NCI-H1048 (cell line): Measurements from ENCODE around the gene OSBPL1A.
A peak's percentile ranks its signal among the peaks of the same experiment; 100 is the strongest.
"Not testable (repeated sequence)": the region's sequence is repeated elsewhere in the genome, so short reads cannot be mapped to it uniquely, and the experiment has no call there.

Experiments
- DNase-seq: peaks from one replicate; lab custom pipeline; 2025; lab: John Stamatoyannopoulos, UW

Gene OSBPL1A

DNA sequence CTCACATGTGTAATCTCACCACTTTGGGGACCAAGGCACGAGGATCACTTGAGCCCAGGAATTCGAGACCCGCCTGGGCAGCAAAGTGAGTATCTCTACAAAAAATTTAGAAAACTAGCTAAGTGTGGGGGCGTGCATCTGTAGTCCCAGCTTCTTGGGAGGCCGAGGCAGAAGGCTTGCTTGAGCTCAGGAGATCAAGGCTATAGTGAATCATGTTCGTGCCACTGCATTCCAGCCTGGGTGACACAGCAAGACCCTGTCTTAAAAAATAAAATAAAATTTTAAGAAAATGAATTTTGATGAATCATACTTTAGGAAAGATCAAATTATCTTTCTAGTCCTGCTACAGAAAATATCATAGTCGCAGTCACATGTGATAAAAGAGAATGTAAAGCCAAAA lies 211.8 kb downstream of the OSBPL1A start:
- no peak for DNase-seq

DNA sequence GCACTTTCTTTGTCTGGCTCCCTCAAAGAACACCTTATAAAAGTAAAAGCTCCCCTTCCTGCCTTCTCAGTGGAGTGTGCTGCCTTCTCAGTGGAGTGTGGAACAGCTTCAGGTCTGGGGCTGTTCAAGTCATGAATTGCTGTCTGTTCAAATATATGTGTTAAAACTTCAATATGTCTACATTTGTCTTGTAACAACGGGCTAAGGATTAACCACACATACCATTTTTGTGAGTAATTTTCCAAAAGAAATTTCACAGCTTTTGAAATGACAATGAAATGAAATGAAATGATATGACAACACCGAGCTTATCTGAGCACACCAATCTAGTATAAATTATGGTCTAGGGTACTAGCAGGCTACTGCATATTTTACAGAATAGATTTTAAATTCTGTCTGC lies 215.8 kb downstream of the OSBPL1A start:
- no peak for DNase-seq

DNA sequence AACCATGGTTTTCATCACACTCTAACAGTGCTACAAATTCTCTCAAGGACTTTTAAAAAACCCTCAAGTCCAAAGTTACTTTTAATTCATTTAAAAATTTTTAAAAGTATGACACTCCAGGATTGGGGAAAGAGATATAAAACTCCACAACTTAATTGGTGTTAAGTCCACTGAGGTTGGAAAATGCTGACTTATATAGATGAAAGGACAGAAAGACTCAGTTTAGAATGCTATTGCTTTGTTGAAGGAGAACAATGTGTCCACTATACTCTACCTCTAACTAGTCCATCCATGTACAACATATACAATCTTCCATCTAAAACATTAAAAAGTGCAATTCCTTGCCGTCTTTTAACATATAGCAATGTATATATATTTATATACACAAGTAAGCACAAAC lies 217.6 kb downstream of the OSBPL1A start:
- no peak for DNase-seq

DNA sequence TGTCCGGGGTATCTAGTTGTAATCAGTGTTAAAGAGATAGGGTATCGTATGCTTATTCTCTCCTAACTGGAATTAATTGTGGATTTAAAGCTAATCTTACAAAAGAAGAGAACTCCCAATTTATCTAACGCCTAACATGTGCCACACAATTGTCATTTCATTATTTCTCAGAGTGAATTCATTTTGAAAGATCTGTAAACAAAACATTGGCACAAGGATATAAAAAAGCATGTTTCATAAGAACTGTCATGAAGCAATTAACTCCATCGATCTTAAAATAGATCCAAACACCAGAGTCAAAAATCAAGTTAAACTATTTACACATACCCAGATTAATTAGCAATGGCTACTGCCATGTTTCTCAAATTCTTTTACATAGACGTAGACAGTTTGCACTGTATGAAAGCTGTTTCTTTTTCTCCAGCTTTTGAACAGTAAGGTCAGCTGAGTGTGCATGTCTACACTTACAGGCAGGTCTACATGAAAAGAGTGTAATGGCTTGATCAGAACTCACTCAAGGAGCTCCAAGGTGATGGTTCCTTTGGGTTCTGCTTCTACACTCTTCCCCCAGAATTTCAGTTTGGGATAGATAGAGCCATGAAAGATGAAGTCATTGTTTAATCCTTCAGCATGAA lies 220.0 kb downstream of the OSBPL1A start:
- DNase-seq = no peak

DNA sequence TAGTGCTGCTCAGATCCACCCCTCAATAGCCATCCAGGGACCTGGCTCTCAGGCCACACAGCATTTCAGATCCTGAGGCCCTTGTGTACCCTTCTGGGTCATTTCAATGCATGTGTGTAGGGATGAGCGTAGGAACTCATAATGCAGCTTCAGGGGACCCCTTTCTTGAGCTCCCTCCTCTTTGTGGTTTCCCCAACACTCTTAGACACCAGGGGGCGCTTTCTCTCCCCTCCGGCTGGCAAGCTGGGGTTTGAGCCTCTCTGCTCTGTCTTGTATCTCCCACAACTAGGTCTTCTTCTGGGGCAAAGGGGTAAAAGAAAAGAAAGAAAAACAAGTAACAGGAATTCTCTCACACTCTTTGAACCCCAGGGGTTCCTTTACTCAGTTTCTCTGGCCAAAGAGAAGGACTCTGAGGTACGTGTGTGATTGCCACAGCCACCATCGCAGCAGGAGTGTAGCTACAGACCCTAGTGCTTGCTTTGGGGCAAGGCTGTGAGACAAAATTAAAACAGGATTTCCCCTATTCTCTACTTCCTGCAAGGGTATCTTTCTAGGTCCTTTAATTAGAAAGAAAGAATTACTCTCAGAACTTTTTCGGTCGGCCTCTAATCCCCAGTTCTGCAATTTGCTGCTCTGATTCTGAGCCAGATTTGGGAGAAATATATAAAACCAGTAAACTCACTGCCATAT lies 220.8 kb downstream of the OSBPL1A start:
- peak; percentile 35 for DNase-seq

DNA sequence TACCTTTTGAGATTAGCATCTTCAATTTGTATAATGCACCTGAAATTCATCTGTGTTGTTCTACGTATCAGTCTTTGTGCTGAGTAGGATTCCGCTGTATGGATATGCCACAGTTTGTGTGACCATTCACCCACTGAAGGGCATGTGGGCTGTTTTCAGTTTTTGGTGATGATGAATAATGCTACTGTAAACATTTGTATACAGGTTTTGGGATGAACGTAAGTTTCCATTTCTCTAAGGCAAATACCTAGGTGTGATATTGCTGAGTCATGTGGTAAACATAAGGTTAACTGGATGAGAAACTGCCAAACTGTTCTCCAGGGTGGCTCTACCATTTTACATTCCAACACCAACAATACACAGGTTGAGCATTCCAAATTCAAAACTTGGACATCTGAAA lies 223.6 kb downstream of the OSBPL1A start:
- DNase-seq = no peak

DNA sequence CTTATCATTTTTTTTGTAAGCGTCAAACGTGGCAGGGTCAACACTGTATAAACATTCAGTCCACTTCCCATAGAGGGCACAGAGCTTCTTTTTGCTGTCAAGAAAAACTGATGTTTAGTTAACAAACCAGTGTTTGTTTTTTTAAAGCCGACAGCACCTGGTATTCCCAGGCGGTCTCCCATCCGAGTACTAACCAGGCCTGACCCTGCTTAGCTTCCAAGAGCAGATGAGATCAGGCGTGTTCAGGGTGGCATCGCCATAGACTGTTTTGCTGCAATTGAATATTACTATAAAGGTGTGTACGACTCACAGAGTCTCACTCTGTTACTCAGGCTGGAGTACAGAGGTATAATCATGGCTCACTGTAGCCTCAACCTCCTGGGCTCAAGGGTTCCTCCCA lies 227.3 kb downstream of the OSBPL1A start:
- no peak for DNase-seq

DNA sequence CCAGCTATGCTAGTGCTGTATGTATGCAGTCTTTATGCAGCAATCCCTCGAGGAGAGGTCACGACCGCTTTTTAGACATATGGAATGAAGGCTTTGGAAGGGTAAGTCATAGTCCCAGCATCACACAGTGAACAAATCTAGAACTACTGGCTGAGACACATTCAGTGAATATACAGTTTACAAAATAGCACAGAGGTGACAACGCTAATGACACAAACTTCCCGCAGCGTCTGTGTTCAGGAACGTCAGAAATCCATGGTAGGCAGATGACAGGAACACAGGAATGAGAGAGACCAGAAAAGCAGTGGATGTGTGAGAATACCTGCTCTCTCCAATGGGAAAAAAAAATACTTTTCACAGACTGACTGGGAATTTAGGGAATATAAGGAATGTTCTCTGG lies 229.1 kb downstream of the OSBPL1A start:
- DNase-seq = no peak

DNA sequence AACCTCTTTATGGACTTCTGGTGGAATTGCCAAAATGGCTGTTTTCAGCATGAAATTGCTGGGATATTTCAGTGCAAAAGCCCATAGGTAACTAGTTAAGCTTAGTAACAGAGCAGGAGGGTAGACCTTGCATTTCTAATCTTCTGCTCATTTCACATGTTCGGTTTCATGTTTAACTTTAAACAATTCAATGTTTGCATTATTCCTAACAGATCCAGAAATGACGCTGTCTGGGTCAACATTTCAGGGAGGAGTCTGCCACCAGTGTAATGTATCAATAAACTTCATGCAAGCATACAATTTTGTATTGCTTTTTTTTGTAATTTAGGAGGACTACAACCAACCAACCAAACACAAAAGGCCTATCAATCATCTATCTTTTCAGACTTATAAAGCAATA lies 236.3 kb downstream of the OSBPL1A start:
- no peak for DNase-seq

DNA sequence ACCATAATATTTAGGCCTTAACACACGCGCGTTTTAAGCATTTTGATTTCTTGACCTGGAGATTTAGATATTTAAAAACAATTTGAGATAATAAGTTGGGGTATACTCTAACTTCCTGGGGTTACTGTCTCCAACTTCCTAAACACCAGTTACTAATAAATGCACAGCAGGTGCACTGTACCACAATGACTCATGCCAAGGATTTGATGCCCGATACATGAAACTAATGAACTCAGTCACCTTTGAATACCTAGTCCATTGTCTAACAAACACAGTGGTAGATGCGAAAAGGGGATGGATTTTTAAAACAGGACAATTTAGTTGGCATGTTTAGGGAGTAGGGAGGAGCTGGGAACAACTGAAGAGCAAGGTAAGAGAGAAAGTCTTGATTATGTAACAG lies 237.5 kb downstream of the OSBPL1A start:
- DNase-seq = no peak

DNA sequence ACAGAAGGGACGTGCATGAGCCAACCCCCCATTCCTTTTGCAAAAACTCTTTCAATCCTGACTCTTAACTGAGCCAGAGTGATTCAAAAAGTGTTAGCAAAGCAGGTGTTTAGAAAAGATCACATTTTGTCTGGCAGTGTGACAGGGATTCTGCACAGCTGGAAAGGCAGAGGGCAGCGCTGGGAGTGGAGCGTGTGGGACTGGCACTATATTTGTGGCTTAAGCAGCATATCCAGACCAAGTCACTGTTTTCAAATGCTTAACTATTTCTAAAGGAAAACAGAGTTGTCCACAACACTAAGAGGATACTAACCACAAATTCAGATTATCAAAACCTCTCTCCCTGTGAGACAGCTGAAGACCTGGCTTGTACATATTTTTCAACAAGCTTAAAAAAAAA lies 239.8 kb downstream of the OSBPL1A start:
- DNase-seq = no peak

DNA sequence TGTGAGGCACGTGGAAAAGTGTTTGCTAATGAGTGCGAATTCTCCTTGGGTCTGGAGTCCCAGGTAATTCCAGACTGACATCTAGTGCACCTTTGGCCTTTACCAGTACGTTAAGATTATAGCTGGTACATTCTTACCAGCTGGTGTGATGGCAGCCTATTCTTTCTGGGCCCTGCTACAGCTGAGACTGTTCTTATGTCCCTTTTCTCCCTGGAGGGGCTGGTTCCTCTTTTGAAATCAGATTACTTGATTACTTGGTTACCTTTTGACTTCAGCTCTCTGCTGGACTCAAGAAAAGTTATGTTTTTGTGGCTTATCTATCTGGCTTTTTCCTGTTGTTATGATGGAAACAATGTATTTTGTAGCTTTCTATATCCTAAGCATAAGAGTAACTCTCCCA lies 244.2 kb downstream of the OSBPL1A start:
- no peak for DNase-seq

DNA sequence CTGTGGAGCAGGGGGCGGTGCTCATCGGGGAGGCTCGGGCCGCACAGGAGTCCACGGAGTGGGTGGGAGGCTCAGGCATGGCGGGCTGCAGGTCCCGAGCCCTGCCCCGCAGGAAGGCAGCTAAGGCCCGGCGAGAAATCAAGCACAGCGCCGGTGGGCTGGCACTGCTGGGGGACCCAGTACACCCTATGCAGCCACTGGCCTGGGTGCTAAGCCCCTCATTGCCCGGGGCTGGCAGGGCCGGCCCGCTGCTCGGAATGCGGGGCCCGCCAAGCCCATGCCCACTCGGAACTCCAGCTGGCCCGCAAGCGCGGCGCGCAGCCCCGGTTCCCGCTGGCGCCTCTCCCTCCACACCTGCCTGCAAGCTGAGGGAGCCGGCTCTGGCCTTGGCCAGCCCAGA lies 248.0 kb downstream of the OSBPL1A start:
- DNase-seq = not testable (repeated sequence)

DNA sequence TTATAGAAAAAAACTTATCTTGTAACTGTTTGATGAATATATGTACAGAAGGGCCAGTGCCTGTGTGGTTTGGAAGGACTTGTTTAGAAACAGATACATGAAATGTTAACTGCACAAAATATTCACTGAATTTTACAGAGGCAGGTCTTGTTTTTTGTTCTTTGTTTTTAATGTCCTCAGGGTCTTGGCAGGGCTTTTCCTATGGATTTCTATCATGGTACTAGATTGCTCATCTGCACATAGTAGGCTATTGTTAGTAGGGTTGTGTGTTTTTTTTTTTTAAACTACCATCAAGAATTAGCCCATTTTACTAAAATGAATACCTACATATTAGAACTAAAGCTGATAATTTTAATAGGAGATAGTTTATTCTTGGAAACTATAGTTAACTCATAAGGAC lies 255.2 kb downstream of the OSBPL1A start:
- DNase-seq = no peak

DNA sequence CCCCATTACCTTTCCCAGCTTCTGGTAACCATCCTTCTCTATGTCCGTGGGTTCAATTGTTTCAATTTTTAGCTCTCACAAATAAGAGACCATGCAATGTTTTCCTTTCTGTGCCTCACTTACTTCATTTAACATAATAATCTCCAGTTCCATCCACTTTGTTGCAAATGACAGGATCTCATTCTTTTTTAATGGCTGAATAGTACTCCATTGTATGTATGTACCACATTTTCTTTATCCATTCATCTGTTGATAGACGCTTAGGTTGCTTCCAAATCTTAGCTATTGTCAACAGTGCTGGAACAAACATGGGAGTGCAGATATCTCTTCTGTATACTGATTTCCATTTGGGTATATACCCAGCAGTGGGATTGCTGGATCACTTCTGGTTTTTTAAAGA lies 256.9 kb downstream of the OSBPL1A start:
- no peak for DNase-seq

DNA sequence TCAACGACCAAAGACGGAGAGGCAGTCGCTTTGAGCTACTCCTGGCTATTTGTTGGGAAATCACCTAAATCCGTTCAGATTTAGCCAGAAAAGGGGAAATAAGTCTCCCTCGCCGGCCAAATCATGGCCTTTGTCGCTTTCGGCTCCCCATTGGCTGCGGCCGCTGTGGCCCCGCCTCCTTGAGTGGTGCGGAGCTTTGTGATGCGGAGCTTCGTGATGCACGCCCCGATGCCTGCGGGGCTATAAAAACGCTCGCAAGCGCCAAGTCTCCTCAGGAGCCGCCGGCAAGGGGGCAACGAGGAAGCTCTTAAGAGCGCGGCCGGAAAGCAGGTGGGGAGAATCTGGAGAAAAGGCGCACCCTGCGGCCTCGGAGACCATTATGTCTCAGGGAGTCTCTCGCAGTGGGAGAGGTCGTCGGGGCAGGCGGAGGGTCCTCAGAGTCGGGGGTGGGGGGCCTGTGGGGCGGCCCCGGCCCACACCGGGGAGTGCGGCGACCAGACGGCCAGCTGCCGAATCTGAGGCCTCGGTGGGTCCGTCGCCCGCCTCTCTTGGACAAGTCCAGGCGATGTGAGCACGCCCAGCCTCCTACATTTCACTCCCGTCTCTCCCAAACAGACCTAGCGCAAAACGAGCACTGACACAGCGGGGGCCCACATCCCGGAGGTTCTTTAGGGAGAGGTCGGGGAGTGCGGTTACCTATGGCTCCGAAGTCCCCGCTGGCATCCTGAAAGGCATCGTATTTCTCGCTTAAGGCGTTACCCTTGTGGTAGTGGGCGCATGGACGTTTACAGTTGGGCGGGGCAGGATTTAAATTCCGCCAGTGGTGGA lies 258.6 kb downstream of the OSBPL1A start, which contains the start of gene CABYR:
TSS of gene CABYR (plus strand) at position 274 of the 828 bp plus-strand sequence. CDS start 4,053 bp downstream, outside the sequence.
- DNase-seq = peak; percentile 76

DNA sequence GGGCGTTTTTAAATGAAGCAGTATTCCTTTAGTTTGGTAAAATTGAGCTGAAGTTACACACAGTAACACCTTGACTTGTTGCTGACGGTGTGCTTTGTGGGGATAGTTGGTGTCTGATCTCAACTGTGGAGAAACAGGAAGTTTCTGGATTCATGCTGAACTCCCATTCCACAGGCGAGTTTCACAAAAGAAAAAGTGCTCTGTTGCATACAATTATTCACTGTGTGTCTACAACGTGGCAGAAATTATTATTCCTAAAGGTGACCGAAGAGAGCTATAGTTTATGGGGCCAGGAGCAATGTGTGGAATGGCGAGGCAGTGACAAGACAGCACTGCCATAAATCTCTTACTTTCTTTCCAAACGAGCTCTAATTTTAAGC lies 259.2 kb downstream of the OSBPL1A start:
- DNase-seq = no peak

DNA sequence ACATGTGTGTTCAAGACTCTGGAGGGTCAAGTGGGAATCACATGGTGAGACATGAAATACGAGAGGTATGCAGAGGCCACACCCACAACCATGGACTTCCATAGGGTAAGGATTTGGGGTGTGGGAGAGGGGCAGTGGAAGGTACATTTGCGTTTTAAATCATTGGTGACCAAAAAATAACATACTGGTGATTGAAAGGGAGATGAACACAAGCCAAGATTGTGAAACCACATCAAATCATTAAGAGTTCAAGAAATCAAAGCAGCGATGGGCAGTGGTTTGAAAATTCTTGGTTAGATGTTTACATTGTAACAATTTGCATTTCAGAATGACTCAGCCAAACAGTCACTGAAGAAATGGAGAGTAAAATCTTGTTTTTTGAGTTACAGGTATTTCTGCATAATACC lies 260.7 kb downstream of the OSBPL1A start:
- DNase-seq = no peak

DNA sequence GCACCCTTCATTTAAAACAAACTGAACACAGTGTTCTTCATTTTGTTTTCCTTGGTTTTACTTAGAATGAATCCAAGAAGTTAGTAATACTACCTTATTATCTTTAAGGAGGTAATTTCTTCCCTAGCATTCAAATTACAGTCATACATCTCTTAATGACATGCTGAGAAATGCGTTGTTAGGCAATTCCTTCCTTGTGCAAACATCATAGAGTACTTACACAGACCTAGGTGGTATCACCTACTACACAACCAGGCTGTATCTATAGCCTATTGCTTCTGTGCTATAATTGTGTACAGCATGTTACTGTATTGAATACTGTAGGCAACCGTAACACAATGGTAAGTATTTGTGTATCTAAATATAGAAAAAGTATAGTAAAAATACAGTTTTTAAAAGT lies 267.1 kb downstream of the OSBPL1A start:
- no peak for DNase-seq

DNA sequence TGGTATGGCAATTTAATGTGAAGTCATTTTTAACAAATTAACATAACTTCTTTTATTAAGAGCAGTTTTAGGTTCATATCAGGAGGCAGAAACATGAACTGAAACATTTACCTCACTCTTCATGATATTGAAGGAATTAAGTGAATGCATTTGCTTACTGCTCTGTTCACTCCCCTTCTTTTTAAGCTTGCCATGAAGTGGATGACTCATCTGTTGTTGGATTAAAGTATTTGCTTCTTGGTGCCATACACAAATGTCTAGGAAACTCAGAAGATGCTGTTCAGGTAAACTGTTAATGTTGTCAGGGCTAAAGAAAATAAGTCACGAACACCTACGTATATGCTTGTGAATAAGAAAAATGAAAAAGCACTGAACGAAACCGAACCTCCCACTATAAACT lies 268.9 kb downstream of the OSBPL1A start:
- DNase-seq = no peak

DNA sequence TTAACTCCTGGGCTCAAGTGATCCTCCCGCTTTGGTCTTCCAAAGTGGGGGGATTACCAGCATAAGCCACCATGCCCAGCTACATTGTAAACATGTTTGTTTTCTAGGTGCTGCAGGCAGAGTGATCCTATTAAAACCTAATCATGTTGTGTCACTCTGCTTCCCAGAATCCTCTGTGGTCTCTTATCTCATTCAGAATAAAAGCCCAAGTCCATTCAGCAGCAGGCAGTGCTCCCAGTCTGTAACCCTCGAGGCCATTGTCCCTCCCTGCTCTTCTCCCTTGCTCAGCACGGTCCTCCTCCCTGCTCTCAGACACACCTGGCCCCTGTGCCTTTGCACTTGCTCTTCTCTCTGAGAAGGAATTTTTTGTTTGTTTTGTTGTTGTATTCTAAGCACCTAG lies 269.9 kb downstream of the OSBPL1A start:
- no peak for DNase-seq

DNA sequence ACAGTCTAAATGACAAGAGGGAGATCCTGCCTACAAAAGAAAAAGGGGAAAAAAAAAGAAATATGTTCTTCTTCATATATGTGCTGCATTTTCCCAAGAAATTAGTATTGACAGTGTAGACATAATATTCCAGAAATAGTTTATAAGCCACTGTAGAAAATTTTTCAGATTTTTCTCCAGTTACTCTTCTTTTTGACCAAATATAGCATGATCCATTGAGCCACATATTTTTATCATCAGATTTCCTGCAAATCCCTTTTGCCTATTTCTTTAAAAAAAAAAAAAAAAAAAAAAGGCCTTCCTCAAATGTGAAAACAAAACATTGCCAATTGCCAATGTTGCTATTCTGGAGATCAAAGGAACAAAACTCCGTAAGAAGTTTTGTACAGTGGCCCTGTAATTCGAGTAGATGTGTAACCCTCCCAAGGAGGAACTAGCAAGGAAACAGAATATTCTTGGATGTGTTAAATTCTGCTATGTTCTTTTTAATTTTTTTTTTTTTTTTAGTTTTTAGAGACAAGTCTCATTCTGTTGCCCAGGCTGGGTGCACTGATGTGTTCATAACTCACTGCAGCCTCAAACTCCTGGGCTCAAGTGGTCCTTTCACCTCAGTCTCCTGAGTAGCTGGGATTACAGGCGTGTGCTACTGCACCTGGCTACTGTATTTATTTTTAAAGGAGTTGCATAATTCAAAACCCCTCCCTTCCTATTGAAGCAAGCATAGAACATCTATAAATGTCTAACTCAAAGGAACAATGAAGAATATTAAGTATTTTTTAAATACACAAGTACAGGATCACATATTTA lies 271.3 kb downstream of the OSBPL1A start:
- DNase-seq = no peak
